SK-N-SH (cell line): ENCODE data around the gene SULT1B1. TPM values are rescaled to one million over a fixed set of nuclear protein-coding genes. Genes with fewer than 3 reads are reported as not detected.

Source experiments
- CTCF ChIA-PET: fragments of 300-600, 350-600 bp; formaldehyde crosslinking; extraction: SDS; loops from one replicate; lab custom pipeline; 2021; lab: Yijun Ruan, JAX
- POLR2A ChIA-PET: fragments of 350-600 bp; sonication (Branson Sonifier 250); formaldehyde crosslinking; extraction: SDS; loops from one replicate; lab custom pipeline; 2020; ENCODE audit warnings: antibody characterized with exemption, inconsistent platforms; lab: Yijun Ruan, JAX
- DNase-seq: peaks from one replicate; pipeline ENCODE4 v3.0.0; 2012
- H2AFZ ChIP-seq: fragments of 200-600 bp; sonication (generic); 2 replicates; pipeline ENCODE4 v1.8.1; 2016; ENCODE audit warnings: antibody characterized with exemption, mild to moderate bottlenecking, low read depth
- H3F3A ChIP-seq: fragments of 200-600 bp; sonication (generic); replicated peaks from 2 replicates; pipeline ENCODE3; 2016; ENCODE audit warnings: antibody characterized with exemption, mild to moderate bottlenecking; ENCODE audit not compliant: insufficient read depth
- H3K27ac ChIP-seq, 2 experiments: fragments of 200-500 bp in 1 of 2; fragments of 200-600 bp in 1 of 2; sonication (Bioruptor generic) in 1 of 2; sonication (generic), shearing (Covaris generic) in 1 of 2; 2 replicates each; pipeline versions ENCODE4 v1.5.1 to v1.6.1; 2014 to 2016; ENCODE audit warnings: low read depth in 2 of 2, inconsistent platforms in 1 of 2, low read length in 1 of 2, mild to moderate bottlenecking in 1 of 2, mixed read lengths in 1 of 2
- H3K27me3 ChIP-seq: fragments of 200-600 bp; sonication (generic), shearing (Covaris generic); 2 replicates; pipeline ENCODE4 v1.6.1; 2016; ENCODE audit warnings: mixed run types; ENCODE audit not compliant: insufficient read depth
- H3K36me3 ChIP-seq, 2 experiments: fragments of 200-500 bp in 1 of 2; fragments of 200-600 bp in 1 of 2; sonication (Bioruptor generic) in 1 of 2; sonication (generic) in 1 of 2; replicated peaks in 1 of 2; 2 replicates each; pipeline versions ENCODE3 to v1.5.1; 2014 to 2016; ENCODE audit warnings: low read length in 1 of 2, mild to moderate bottlenecking in 1 of 2; ENCODE audit not compliant: insufficient read depth in 2 of 2, control insufficient read depth in 1 of 2
- H3K4me1 ChIP-seq, 2 experiments: fragments of 200-500 bp in 1 of 2; fragments of 200-600 bp in 1 of 2; sonication (Bioruptor generic) in 1 of 2; sonication (generic), shearing (Covaris generic) in 1 of 2; 2 replicates each; pipeline versions ENCODE4 v1.5.1 to v1.6.1; 2014 to 2016; ENCODE audit warnings: low read depth in 1 of 2, low read length in 1 of 2, mixed run types in 1 of 2; ENCODE audit not compliant: insufficient read depth in 2 of 2, control insufficient read depth in 1 of 2
- H3K4me2 ChIP-seq: fragments of 200-600 bp; sonication (generic), shearing (Covaris generic); 2 replicates; pipeline ENCODE4 v1.6.1; 2017; ENCODE audit warnings: mixed run types
- H3K4me3 ChIP-seq, 2 experiments: fragments of 200-500 bp in 1 of 2; fragments of 200-600 bp in 1 of 2; sonication (Bioruptor generic) in 1 of 2; sonication (generic), shearing (Covaris generic) in 1 of 2; 2 replicates each; pipeline versions ENCODE4 v1.5.1 to v1.8.1; 2014 to 2016; ENCODE audit warnings: low read depth in 2 of 2, inconsistent platforms in 1 of 2, low read length in 1 of 2, mild to moderate bottlenecking in 1 of 2, mixed read lengths in 1 of 2, moderate library complexity in 1 of 2
- H3K79me2 ChIP-seq: fragments of 200-600 bp; sonication (generic); 2 replicates; pipeline ENCODE4 v1.8.1; 2017; ENCODE audit warnings: mild to moderate bottlenecking; ENCODE audit not compliant: insufficient read depth
- H3K9ac ChIP-seq: fragments of 200-600 bp; sonication (generic); 2 replicates; pipeline ENCODE4 v1.6.1; 2017; ENCODE audit warnings: mixed run types
- H3K9me2 ChIP-seq: fragments of 200-600 bp; sonication (generic); 2 replicates; pipeline ENCODE4 v1.6.1; 2017; ENCODE audit warnings: mixed run types
- H3K9me3 ChIP-seq: fragments of 200-600 bp; sonication (generic); 2 replicates; pipeline ENCODE4 v1.6.1; 2017; ENCODE audit warnings: mixed run types, mild to moderate bottlenecking, moderate library complexity
- H4K20me1 ChIP-seq: fragments of 200-600 bp; sonication (generic); 2 replicates; pipeline ENCODE4 v1.6.1; 2017; ENCODE audit warnings: mild to moderate bottlenecking, mixed run types; ENCODE audit not compliant: insufficient read depth
- CHD2 ChIP-seq: fragments of 150-350 bp; IDR thresholded peaks from 2 replicates; pipeline ENCODE4 v1.6.1; 2018; ENCODE audit warnings: low read length; ENCODE audit not compliant: partially characterized antibody
- CTCF ChIP-seq: fragments of 200-600 bp; sonication (generic); IDR thresholded peaks from 2 replicates; pipeline ENCODE4 v1.6.1; 2017; ENCODE audit warnings: antibody characterized with exemption, mild to moderate bottlenecking, moderate library complexity
- FOXM1 ChIP-seq: IDR thresholded peaks from 2 replicates; pipeline ENCODE4 v1.4.0; 2012; ENCODE audit warnings: low read depth, mild to moderate bottlenecking
- JUND ChIP-seq: IDR thresholded peaks from 2 replicates; pipeline ENCODE4 v1.4.0; 2012
- MEF2A ChIP-seq: IDR thresholded peaks from 2 replicates; pipeline ENCODE4 v1.4.0; 2012; ENCODE audit warnings: low read depth, borderline replicate concordance
- MXI1 ChIP-seq: IDR thresholded peaks from 2 replicates; pipeline ENCODE4 v1.6.1; 2012; ENCODE audit warnings: mild to moderate bottlenecking, low read depth, low read length, improper control_type of control experiment
- POLR2AphosphoS5 ChIP-seq: IDR thresholded peaks from 2 replicates; pipeline ENCODE4 v1.6.1; 2012; ENCODE audit warnings: low read depth, low read length
- RCOR1 ChIP-seq: fragments of 150-350 bp; IDR thresholded peaks from 2 replicates; pipeline ENCODE4 v1.6.1; 2017; ENCODE audit warnings: antibody characterized with exemption, low read length
- RFX5 ChIP-seq: IDR thresholded peaks from 2 replicates; pipeline ENCODE4 v1.6.1; 2012; ENCODE audit warnings: mild to moderate bottlenecking, improper control_type of control experiment, low read length
- SMC3 ChIP-seq: IDR thresholded peaks from 2 replicates; pipeline ENCODE4 v1.6.1; 2012; ENCODE audit warnings: low read depth, low read length, improper control_type of control experiment
- TAF1 ChIP-seq: IDR thresholded peaks from 2 replicates; pipeline ENCODE4 v1.6.1; 2012; ENCODE audit warnings: low read depth, mild to moderate bottlenecking, low read length, moderate library complexity, borderline replicate concordance
- TCF12 ChIP-seq: IDR thresholded peaks from 2 replicates; pipeline ENCODE4 v1.4.0; 2012
- TEAD4 ChIP-seq: IDR thresholded peaks from 2 replicates; pipeline ENCODE4 v1.4.0; 2012; ENCODE audit warnings: mild to moderate bottlenecking, borderline replicate concordance; ENCODE audit not compliant: insufficient read depth
- YY1 ChIP-seq: IDR thresholded peaks from 2 replicates; pipeline ENCODE4 v1.4.0; 2012; ENCODE audit warnings: low read depth, mild to moderate bottlenecking
- WGBS: methylation state at CpG from one replicate; pipeline ENCODE4 v1.1.6; 2017; ENCODE audit warnings: low lambda C conversion rate; 5-methylcytosine and 5-hydroxymethylcytosine counted together
- polyA plus RNA-seq, 3 experiments: library from polyadenylated mRNA; depleted of rRNA; stranded (reverse); fragments of >200 nt; gene quantifications; 2 replicates each; pipeline ENCODE4 v1.2.3, GENCODE V29; 2012
- TF ChIP-seq, protein P1 (sequence below): IDR thresholded peaks from 2 replicates; pipeline ENCODE4 v1.6.1; 2012; ENCODE audit warnings: mild to moderate bottlenecking, low read depth, low read length, moderate library complexity
- TF ChIP-seq, protein P2 (sequence below): fragments of 150-350 bp; IDR thresholded peaks from 2 replicates; pipeline ENCODE4 v1.6.1; 2017; ENCODE audit warnings: antibody characterized with exemption, low read length, low read depth, borderline replicate concordance
- TF ChIP-seq, protein P3 (sequence below): IDR thresholded peaks from 2 replicates; pipeline ENCODE4 v1.4.0; 2012; ENCODE audit warnings: low read depth, borderline replicate concordance
- TF ChIP-seq, protein P4 (sequence below): IDR thresholded peaks from 2 replicates; pipeline ENCODE4; 2012
- TF ChIP-seq, protein P5 (sequence below): fragments of 150-350 bp; IDR thresholded peaks from 2 replicates; pipeline ENCODE4 v1.6.1; 2016; ENCODE audit warnings: mild to moderate bottlenecking, low read depth, low read length

The SULT1B1 gene
- polyA plus RNA-seq, 1 of the 3 experiments (the other 2 are of a cell fraction), result 14.7 TPM

- TF ChIP-seq, protein P1, sequence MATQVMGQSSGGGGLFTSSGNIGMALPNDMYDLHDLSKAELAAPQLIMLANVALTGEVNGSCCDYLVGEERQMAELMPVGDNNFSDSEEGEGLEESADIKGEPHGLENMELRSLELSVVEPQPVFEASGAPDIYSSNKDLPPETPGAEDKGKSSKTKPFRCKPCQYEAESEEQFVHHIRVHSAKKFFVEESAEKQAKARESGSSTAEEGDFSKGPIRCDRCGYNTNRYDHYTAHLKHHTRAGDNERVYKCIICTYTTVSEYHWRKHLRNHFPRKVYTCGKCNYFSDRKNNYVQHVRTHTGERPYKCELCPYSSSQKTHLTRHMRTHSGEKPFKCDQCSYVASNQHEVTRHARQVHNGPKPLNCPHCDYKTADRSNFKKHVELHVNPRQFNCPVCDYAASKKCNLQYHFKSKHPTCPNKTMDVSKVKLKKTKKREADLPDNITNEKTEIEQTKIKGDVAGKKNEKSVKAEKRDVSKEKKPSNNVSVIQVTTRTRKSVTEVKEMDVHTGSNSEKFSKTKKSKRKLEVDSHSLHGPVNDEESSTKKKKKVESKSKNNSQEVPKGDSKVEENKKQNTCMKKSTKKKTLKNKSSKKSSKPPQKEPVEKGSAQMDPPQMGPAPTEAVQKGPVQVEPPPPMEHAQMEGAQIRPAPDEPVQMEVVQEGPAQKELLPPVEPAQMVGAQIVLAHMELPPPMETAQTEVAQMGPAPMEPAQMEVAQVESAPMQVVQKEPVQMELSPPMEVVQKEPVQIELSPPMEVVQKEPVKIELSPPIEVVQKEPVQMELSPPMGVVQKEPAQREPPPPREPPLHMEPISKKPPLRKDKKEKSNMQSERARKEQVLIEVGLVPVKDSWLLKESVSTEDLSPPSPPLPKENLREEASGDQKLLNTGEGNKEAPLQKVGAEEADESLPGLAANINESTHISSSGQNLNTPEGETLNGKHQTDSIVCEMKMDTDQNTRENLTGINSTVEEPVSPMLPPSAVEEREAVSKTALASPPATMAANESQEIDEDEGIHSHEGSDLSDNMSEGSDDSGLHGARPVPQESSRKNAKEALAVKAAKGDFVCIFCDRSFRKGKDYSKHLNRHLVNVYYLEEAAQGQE, result no peak
- TF ChIP-seq CHD2, result no peak
- TF ChIP-seq, protein P2, sequence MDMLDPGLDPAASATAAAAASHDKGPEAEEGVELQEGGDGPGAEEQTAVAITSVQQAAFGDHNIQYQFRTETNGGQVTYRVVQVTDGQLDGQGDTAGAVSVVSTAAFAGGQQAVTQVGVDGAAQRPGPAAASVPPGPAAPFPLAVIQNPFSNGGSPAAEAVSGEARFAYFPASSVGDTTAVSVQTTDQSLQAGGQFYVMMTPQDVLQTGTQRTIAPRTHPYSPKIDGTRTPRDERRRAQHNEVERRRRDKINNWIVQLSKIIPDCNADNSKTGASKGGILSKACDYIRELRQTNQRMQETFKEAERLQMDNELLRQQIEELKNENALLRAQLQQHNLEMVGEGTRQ, result no peak
- no peak for TF ChIP-seq YY1
- TF ChIP-seq RCOR1, result no peak
- TF ChIP-seq MXI1, result no peak
- no peak for TF ChIP-seq CTCF
- no peak for TF ChIP-seq FOXM1
- TF ChIP-seq, protein P3, sequence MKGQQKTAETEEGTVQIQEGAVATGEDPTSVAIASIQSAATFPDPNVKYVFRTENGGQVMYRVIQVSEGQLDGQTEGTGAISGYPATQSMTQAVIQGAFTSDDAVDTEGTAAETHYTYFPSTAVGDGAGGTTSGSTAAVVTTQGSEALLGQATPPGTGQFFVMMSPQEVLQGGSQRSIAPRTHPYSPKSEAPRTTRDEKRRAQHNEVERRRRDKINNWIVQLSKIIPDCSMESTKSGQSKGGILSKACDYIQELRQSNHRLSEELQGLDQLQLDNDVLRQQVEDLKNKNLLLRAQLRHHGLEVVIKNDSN, result no peak
- no peak for TF ChIP-seq JUND
- TF ChIP-seq, protein P4, sequence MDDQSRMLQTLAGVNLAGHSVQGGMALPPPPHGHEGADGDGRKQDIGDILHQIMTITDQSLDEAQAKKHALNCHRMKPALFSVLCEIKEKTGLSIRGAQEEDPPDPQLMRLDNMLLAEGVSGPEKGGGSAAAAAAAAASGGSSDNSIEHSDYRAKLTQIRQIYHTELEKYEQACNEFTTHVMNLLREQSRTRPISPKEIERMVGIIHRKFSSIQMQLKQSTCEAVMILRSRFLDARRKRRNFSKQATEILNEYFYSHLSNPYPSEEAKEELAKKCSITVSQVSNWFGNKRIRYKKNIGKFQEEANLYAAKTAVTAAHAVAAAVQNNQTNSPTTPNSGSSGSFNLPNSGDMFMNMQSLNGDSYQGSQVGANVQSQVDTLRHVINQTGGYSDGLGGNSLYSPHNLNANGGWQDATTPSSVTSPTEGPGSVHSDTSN, result no peak
- no peak for TF ChIP-seq RFX5
- TF ChIP-seq TAF1, result no peak
- TF ChIP-seq POLR2AphosphoS5, result no peak
- no peak for TF ChIP-seq TCF12
- no peak for TF ChIP-seq MEF2A
- TF ChIP-seq, protein P5, sequence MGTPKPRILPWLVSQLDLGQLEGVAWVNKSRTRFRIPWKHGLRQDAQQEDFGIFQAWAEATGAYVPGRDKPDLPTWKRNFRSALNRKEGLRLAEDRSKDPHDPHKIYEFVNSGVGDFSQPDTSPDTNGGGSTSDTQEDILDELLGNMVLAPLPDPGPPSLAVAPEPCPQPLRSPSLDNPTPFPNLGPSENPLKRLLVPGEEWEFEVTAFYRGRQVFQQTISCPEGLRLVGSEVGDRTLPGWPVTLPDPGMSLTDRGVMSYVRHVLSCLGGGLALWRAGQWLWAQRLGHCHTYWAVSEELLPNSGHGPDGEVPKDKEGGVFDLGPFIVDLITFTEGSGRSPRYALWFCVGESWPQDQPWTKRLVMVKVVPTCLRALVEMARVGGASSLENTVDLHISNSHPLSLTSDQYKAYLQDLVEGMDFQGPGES, result no peak
- no peak for TF ChIP-seq SMC3
- TF ChIP-seq TEAD4, result no peak
- TF ChIP-seq, all 33 proteins: peak for 0
- 22% methylated on average over 4 of the region's 4 CpGs for WGBS
- no peaks in the 10 kb centered on the region for H3K79me2 ChIP-seq
- H2AFZ ChIP-seq, result no peak overlapping the region; the same call in 1 of the 2 replicates
- POLR2A ChIA-PET, result no interaction called here
- H3K4me3 ChIP-seq, result no peak overlapping the region
- H3K27me3 ChIP-seq, result no peaks in the 10 kb centered on the region
- CTCF ChIA-PET, result no interaction called here
- H3K9ac ChIP-seq, result no peak overlapping the region; the same call in 1 of the 2 replicates
- DNase-seq, result no peak
- no peaks in the 10 kb centered on the region for H4K20me1 ChIP-seq
- H3K27ac ChIP-seq, result peak overlapping the region; percentile 50; a peak in 3 of 4 replicates
- H3K36me3 ChIP-seq, result peaks cover 0 to 7% of the 10 kb centered on the region in 2 experiments
- no peak overlapping the region for H3K4me2 ChIP-seq
- no peaks in the 10 kb centered on the region for H3K9me2 ChIP-seq
- H3K4me1 ChIP-seq, result peaks cover 0 to 10% of the 10 kb centered on the region in 2 experiments; a peak in 1 of 4 replicates
- H3K9me3 ChIP-seq, result no peaks in the 10 kb centered on the region
- peaks cover 24% of the 10 kb centered on the region for H3F3A ChIP-seq
Measured at GRCh38 chr4:69726971-69727370, 33.4 kb downstream of the SULT1B1 start.
